Measurements from ENCODE around the gene PTH2R. TPM values are rescaled to one million over a fixed set of nuclear protein-coding genes. Genes with fewer than 3 reads are reported as not detected.

Gene PTH2R
- total and polyA plus RNA-seq, 10 donors, result 0.10 to 0.92 (median 0.43) TPM; not detected in 1

DNA sequence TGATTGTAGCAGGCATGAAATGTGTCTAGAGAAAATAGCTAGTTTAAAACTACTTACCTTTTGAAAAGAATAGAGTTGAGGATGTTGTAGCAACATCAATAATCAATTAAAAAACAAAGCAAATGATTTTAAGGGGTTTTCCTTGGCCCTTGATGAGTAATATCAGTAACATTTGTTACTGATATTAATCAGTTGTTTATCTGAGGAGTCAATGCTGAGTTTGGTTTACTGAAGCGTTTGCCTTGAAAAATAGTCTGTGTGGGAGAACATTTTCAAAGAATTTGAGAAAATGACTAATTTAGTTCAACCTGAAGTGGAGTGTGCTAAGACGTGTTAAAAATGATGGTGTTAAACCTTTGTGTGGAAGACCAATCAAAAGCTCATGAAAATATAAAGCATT, 9.3 kb downstream of the PTH2R start:
- DNase-seq, result no peak
- WGBS, 5 donors, result 52 to 75% (median 65%) methylated on average over 2 of the region's 2 CpGs
- H3K27me3 ChIP-seq (replicated peaks in 1 of 7), result peaks cover 0 to 18% (median 0%) of the 10 kb centered on the region in 7 donors
- H3K9me3 ChIP-seq, result peaks cover 0 to 5% (median 0%) of the 10 kb centered on the region in 8 donors
- H3K36me3 ChIP-seq, result no peaks in the 10 kb centered on the region
- no peak overlapping the region for H3K27ac ChIP-seq
- TF ChIP-seq POLR2A (IDR thresholded peaks at IDR 0.05), result no peak
- TF ChIP-seq POLR2AphosphoS5 (IDR thresholded peaks at IDR 0.05), result no peak
- TF ChIP-seq, protein P1, sequence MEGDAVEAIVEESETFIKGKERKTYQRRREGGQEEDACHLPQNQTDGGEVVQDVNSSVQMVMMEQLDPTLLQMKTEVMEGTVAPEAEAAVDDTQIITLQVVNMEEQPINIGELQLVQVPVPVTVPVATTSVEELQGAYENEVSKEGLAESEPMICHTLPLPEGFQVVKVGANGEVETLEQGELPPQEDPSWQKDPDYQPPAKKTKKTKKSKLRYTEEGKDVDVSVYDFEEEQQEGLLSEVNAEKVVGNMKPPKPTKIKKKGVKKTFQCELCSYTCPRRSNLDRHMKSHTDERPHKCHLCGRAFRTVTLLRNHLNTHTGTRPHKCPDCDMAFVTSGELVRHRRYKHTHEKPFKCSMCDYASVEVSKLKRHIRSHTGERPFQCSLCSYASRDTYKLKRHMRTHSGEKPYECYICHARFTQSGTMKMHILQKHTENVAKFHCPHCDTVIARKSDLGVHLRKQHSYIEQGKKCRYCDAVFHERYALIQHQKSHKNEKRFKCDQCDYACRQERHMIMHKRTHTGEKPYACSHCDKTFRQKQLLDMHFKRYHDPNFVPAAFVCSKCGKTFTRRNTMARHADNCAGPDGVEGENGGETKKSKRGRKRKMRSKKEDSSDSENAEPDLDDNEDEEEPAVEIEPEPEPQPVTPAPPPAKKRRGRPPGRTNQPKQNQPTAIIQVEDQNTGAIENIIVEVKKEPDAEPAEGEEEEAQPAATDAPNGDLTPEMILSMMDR (IDR thresholded peaks at IDR 0.05 in 8 of 11, conservative IDR thresholded peaks at IDR 0.05 in 3 of 11), result no peak
- no peaks in the 10 kb centered on the region for H3K4me1 ChIP-seq
- intact Hi-C loops (cut with DNase I; ENCODE audit: low total_unique reads), result no loop called here
- H3K4me3 ChIP-seq, result no peak overlapping the region

DNA sequence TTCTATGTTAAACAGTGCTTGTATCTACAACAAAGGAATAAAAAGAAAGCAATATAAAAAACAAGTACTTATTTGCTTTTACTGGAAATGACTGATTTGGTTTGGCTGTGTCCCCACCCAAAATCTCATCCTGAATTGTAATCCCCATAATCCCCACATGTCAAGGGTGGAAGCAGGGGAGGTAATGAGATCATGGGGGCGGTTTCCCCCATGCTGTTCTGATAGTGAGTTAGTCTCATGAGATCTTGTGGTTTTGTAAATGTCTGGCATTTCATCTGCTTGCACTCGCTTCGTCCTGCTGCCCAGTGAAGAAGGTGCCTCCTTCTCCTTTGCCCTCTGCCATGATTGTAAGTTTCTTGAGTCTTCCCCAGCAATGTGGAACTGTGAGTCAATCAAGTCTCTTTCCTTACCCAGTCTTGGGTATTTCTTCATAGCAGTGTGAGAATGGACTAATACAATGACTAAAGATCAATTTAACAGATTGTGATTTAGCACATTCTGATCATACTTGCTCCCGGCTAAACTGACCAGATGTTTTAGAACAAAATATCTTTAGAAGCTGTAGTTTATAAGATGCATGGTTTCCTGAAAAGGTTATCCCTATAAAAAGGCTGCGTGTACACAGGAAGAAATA, 19.9 kb downstream of the PTH2R start:
- H3K27ac ChIP-seq, result no peak overlapping the region
- DNase-seq, result no peak
- H3K4me1 ChIP-seq, result no peaks in the 10 kb centered on the region
- TF ChIP-seq POLR2A (IDR thresholded peaks at IDR 0.05), result no peak
- no peak for TF ChIP-seq POLR2AphosphoS5 (IDR thresholded peaks at IDR 0.05)
- TF ChIP-seq, protein P1 (IDR thresholded peaks at IDR 0.05 in 8 of 11, conservative IDR thresholded peaks at IDR 0.05 in 3 of 11), result no peak
- peaks cover 0 to 20% (median 4%) of the 10 kb centered on the region in 8 donors for H3K9me3 ChIP-seq
- 73 to 87% (median 82%) methylated on average over 5 of the region's 5 CpGs for WGBS, 5 donors
- H3K4me3 ChIP-seq, result no peak overlapping the region
- H3K27me3 ChIP-seq (replicated peaks in 1 of 7), result no peaks in the 10 kb centered on the region
- intact Hi-C loops (cut with DNase I; ENCODE audit: low total_unique reads), result no loop called here
- no peaks in the 10 kb centered on the region for H3K36me3 ChIP-seq

DNA sequence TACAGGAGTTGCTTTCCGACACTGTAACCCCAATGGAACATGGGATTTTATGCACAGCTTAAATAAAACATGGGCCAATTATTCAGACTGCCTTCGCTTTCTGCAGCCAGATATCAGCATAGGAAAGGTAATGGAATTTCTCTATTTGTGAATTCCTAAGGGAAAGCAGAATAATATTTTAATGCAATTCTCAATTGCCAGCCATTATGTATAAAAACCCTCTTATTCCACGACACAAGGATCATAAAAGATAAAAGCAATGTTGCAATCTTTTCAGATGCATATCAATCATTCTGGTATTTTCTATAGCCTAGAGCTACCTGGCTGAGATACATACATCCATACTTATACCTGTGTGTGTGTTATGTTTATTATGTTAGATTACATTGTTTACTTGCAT, 31.2 kb downstream of the PTH2R start:
- TF ChIP-seq POLR2AphosphoS5 (IDR thresholded peaks at IDR 0.05) (no peak), POLR2A (IDR thresholded peaks at IDR 0.05) (no peak)
- TF ChIP-seq, protein P1 (IDR thresholded peaks at IDR 0.05 in 8 of 11, conservative IDR thresholded peaks at IDR 0.05 in 3 of 11), result no peak
- Histone ChIP-seq H3K9me3 (no peaks in the 10 kb centered on the region), H3K27ac (no peak overlapping the region), H3K4me1 (no peaks in the 10 kb centered on the region), H3K27me3 (replicated peaks in 1 of 7) (peaks cover 0 to 22% (median 0%) of the 10 kb centered on the region in 7 donors), H3K36me3 (no peaks in the 10 kb centered on the region), H3K4me3 (no peak overlapping the region)
- intact Hi-C loops (cut with DNase I; ENCODE audit: low total_unique reads), result no loop called here
- WGBS, 5 donors, result 84 to 88% (median 87%) methylated on average over 3 of the region's 3 CpGs
- DNase-seq, result no peak

DNA sequence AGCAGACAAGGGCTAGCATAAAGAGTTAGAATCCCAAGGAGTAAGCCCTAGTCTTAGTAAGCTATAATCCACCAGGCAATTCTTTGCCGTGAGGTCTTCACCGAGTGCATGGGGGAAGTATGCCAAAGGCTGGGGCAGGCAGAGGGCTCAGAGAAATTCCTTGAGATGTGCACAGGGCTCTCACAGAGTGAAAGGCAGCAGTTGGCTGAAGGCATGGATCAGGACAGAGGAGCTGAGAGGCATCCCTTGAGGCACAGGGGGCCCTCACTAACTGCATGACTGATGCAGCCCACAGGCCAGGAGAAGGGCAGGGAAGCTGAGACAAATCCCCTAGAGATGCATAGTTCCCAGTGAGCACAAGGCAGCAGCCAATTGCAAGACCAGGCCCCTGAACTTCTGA, 34.1 kb downstream of the PTH2R start:
- intact Hi-C loops (cut with DNase I; ENCODE audit: low total_unique reads), result no loop called here
- TF ChIP-seq POLR2AphosphoS5 (IDR thresholded peaks at IDR 0.05) (no peak), POLR2A (IDR thresholded peaks at IDR 0.05) (no peak)
- TF ChIP-seq, protein P1 (IDR thresholded peaks at IDR 0.05 in 8 of 11, conservative IDR thresholded peaks at IDR 0.05 in 3 of 11), result no peak
- WGBS, 5 donors, result 84 to 98% (median 90%) methylated on average over 2 of the region's 2 CpGs

More for the DNA sequence above, 34.1 kb downstream of the PTH2R start:
- H3K4me1 ChIP-seq, result no peaks in the 10 kb centered on the region
- no peaks in the 10 kb centered on the region for H3K9me3 ChIP-seq
- H3K27ac ChIP-seq, result no peak overlapping the region
- H3K4me3 ChIP-seq, result no peak overlapping the region
- DNase-seq, result no peak
- peaks cover 0 to 10% (median 0%) of the 10 kb centered on the region in 7 donors for H3K27me3 ChIP-seq (replicated peaks in 1 of 7)
- no peaks in the 10 kb centered on the region for H3K36me3 ChIP-seq
